Mesendoderm (in vitro differentiated cells): Measurements from ENCODE around the gene LSM8.
"Not testable (repeated sequence)": the region's sequence is repeated elsewhere in the genome, so short reads cannot be mapped to it uniquely, and the experiment has no call there.

Experiments
- DNase-seq: peaks from one replicate; pipeline ENCODE4 v3.0.0; 2013
- H2AK5ac ChIP-seq: 2 replicates; pipeline ENCODE4 v1.6.1; 2013; ENCODE audit warnings: low read length, inconsistent platforms
- H2BK120ac ChIP-seq: 2 replicates; pipeline ENCODE4 v1.6.1; 2013; ENCODE audit warnings: low read depth, mild to moderate bottlenecking, low read length, moderate library complexity, mixed read lengths
- H2BK15ac ChIP-seq: replicated peaks from 2 replicates; pipeline ENCODE4 v1.6.1; 2013; ENCODE audit warnings: low read depth, mild to moderate bottlenecking, moderate library complexity
- H2BK5ac ChIP-seq: 2 replicates; pipeline ENCODE4 v1.6.1; 2013; ENCODE audit warnings: low read length, inconsistent platforms
- H3K18ac ChIP-seq: 2 replicates; pipeline ENCODE4 v1.6.1; 2013; ENCODE audit warnings: mild to moderate bottlenecking, low read length, mixed read lengths
- H3K23ac ChIP-seq: one replicate; pipeline ENCODE4 v1.6.1; 2013; ENCODE audit warnings: low read length
- H3K27ac ChIP-seq: 2 replicates; pipeline ENCODE4 v1.5.1; 2013; ENCODE audit warnings: low read depth, mild to moderate bottlenecking, inconsistent platforms, low read length, moderate library complexity
- H3K27me3 ChIP-seq: 2 replicates; pipeline ENCODE4 v1.6.1; 2013; ENCODE audit warnings: low read length, control low read depth, mild to moderate bottlenecking, inconsistent platforms; ENCODE audit not compliant: insufficient read depth, poor library complexity
- H3K36me3 ChIP-seq: 2 replicates; pipeline ENCODE4 v1.6.1; 2013; ENCODE audit warnings: low read length, inconsistent platforms; ENCODE audit not compliant: control insufficient read depth, insufficient read depth
- H3K4ac ChIP-seq: one replicate; pipeline ENCODE4 v1.6.1; 2013; ENCODE audit warnings: low read depth, mild to moderate bottlenecking, low read length, moderate library complexity
- H3K4me1 ChIP-seq: 2 replicates; pipeline ENCODE4 v1.6.1; 2013; ENCODE audit warnings: low read depth, low read length, inconsistent platforms; ENCODE audit not compliant: control insufficient read depth
- H3K4me2 ChIP-seq: 2 replicates; pipeline ENCODE4 v1.6.1; 2013; ENCODE audit warnings: low read length
- H3K4me3 ChIP-seq: 2 replicates; pipeline ENCODE4 v1.5.1; 2013; ENCODE audit warnings: mild to moderate bottlenecking, low read length
- H3K56ac ChIP-seq: one replicate; pipeline ENCODE4 v1.6.1; 2013; ENCODE audit warnings: low read length
- H3K79me1 ChIP-seq: 2 replicates; pipeline ENCODE4 v1.6.1; 2013; ENCODE audit warnings: low read length, inconsistent platforms
- H3K79me2 ChIP-seq: 2 replicates; pipeline ENCODE4 v1.6.1; 2013; ENCODE audit warnings: mild to moderate bottlenecking, low read length; ENCODE audit not compliant: control insufficient read depth, insufficient read depth
- H3K9ac ChIP-seq: 2 replicates; pipeline ENCODE4 v1.6.1; 2013; ENCODE audit warnings: low read length, inconsistent platforms
- H4K5ac ChIP-seq: one replicate; pipeline ENCODE4 v1.6.1; 2013; ENCODE audit warnings: low read length
- H4K8ac ChIP-seq: one replicate; pipeline ENCODE4 v1.6.1; 2013; ENCODE audit warnings: low read depth, mild to moderate bottlenecking, control low read depth, low read length, moderate library complexity
- WGBS: extraction: QIAGEN DNeasy Blood & Tissue Kit; methylation state at CpG from one replicate; pipeline ENCODE4 v1.1.7; 2013; ENCODE audit warnings: low lambda C conversion rate, missing lambda C conversion rate; ENCODE audit not compliant: insufficient coverage; ENCODE audit errors: extremely low coverage; 5-methylcytosine and 5-hydroxymethylcytosine counted together

The LSM8 gene

GRCh38 chr7:118240320-118240719 is 56.4 kb downstream of the LSM8 start:
- not testable (repeated sequence) for H2BK120ac ChIP-seq, H2BK5ac ChIP-seq, H3K27me3 ChIP-seq, H3K79me2 ChIP-seq, H3K36me3 ChIP-seq, H2BK15ac ChIP-seq, DNase-seq, H3K4me3 ChIP-seq, H3K23ac ChIP-seq, H3K79me1 ChIP-seq, H3K27ac ChIP-seq, H3K9ac ChIP-seq, H3K4ac ChIP-seq, H3K4me1 ChIP-seq, H3K56ac ChIP-seq, H4K8ac ChIP-seq, H3K4me2 ChIP-seq, H4K5ac ChIP-seq, H3K18ac ChIP-seq, H2AK5ac ChIP-seq
- no CpG with 5 or more reads among the region's 2 CpGs for WGBS
